ENCODE results near the gene ZNF367.

ZNF367 gene

DNA sequence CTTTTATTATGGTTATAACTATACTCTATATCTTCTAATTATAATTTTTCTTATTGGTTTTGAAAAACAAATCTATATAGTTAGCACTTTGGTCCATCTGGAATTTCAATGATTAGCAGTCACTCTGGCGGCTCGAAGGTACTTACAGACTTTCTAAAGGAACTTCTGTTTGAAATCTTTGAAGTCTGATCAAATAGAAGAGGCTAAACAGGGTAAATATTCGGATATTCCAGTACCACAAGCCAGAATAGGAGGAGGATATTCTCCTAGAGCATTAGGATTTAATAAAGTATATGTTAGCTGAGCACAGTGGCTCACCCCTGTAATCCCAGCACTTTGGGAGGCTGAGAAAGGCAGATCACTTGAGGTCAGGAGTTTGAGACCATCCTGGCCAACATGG, 77.5 kb downstream of the ZNF367 start:
- no peak for ATAC-seq
- TF ChIP-seq, protein P1, sequence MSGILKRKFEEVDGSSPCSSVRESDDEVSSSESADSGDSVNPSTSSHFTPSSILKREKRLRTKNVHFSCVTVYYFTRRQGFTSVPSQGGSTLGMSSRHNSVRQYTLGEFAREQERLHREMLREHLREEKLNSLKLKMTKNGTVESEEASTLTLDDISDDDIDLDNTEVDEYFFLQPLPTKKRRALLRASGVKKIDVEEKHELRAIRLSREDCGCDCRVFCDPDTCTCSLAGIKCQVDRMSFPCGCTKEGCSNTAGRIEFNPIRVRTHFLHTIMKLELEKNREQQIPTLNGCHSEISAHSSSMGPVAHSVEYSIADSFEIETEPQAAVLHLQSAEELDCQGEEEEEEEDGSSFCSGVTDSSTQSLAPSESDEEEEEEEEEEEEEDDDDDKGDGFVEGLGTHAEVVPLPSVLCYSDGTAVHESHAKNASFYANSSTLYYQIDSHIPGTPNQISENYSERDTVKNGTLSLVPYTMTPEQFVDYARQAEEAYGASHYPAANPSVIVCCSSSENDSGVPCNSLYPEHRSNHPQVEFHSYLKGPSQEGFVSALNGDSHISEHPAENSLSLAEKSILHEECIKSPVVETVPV (CRISPR knock-in tag; IDR thresholded peaks at IDR 0.05), result no peak
- no peak for TF ChIP-seq PPARA (CRISPR knock-in tag; IDR thresholded peaks at IDR 0.05; ENCODE audit: borderline replicate concordance)
- no peak for TF ChIP-seq ZFP3 (CRISPR knock-in tag; IDR thresholded peaks at IDR 0.05)
- TF ChIP-seq, protein P2, sequence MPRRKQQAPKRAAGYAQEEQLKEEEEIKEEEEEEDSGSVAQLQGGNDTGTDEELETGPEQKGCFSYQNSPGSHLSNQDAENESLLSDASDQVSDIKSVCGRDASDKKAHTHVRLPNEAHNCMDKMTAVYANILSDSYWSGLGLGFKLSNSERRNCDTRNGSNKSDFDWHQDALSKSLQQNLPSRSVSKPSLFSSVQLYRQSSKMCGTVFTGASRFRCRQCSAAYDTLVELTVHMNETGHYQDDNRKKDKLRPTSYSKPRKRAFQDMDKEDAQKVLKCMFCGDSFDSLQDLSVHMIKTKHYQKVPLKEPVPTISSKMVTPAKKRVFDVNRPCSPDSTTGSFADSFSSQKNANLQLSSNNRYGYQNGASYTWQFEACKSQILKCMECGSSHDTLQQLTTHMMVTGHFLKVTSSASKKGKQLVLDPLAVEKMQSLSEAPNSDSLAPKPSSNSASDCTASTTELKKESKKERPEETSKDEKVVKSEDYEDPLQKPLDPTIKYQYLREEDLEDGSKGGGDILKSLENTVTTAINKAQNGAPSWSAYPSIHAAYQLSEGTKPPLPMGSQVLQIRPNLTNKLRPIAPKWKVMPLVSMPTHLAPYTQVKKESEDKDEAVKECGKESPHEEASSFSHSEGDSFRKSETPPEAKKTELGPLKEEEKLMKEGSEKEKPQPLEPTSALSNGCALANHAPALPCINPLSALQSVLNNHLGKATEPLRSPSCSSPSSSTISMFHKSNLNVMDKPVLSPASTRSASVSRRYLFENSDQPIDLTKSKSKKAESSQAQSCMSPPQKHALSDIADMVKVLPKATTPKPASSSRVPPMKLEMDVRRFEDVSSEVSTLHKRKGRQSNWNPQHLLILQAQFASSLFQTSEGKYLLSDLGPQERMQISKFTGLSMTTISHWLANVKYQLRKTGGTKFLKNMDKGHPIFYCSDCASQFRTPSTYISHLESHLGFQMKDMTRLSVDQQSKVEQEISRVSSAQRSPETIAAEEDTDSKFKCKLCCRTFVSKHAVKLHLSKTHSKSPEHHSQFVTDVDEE (CRISPR knock-in tag; IDR thresholded peaks at IDR 0.05), result no peak
- TF ChIP-seq ZNF8 (CRISPR knock-in tag; IDR thresholded peaks at IDR 0.05), result no peak
- no peak for TF ChIP-seq ARNTL (CRISPR knock-in tag; IDR thresholded peaks at IDR 0.05; ENCODE audit: borderline replicate concordance, low read depth)
- no peak for TF ChIP-seq CSDC2 (CRISPR knock-in tag; IDR thresholded peaks at IDR 0.05)
- no peak for TF ChIP-seq TCF4 (CRISPR knock-in tag; IDR thresholded peaks at IDR 0.05; ENCODE audit: borderline replicate concordance)

DNA sequence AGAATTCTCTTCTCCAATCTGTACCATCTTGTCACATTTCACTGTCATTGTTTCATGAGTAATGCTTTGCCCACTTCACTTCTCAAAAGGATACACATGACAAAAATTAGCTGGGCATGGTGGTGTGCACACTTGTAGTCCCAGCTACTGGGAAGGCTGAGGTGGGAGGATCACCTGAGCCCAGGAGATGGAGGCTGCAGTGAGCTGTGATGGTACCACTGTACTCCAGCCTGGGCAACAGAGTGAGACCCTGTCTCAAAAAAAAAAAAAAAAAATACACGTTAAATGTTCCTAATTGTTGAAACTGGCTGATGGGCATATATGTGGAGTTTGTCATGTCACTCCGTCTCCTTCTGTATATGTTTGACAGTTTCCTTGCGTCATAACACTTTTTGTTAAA, 79.9 kb downstream of the ZNF367 start:
- no peak for TF ChIP-seq GLIS3 (CRISPR knock-in tag; IDR thresholded peaks at IDR 0.05)
- TF ChIP-seq RARB (CRISPR knock-in tag; IDR thresholded peaks at IDR 0.05), result no peak
- TF ChIP-seq ESRRG (CRISPR knock-in tag; IDR thresholded peaks at IDR 0.05), result no peak
- TF ChIP-seq PPARA (CRISPR knock-in tag; IDR thresholded peaks at IDR 0.05; ENCODE audit: borderline replicate concordance), result no peak
- no peak for TF ChIP-seq ZNF565 (CRISPR knock-in tag; conservative IDR thresholded peaks at IDR 0.05; ENCODE audit: low read depth)
- TF ChIP-seq, protein P1 (CRISPR knock-in tag; IDR thresholded peaks at IDR 0.05), result no peak
- TF ChIP-seq OSR1 (CRISPR knock-in tag; IDR thresholded peaks at IDR 0.05), result no peak
- no peak for TF ChIP-seq TCF4 (CRISPR knock-in tag; IDR thresholded peaks at IDR 0.05; ENCODE audit: borderline replicate concordance)
- TF ChIP-seq ZNF8 (CRISPR knock-in tag; IDR thresholded peaks at IDR 0.05), result no peak
- TF ChIP-seq, protein P3, sequence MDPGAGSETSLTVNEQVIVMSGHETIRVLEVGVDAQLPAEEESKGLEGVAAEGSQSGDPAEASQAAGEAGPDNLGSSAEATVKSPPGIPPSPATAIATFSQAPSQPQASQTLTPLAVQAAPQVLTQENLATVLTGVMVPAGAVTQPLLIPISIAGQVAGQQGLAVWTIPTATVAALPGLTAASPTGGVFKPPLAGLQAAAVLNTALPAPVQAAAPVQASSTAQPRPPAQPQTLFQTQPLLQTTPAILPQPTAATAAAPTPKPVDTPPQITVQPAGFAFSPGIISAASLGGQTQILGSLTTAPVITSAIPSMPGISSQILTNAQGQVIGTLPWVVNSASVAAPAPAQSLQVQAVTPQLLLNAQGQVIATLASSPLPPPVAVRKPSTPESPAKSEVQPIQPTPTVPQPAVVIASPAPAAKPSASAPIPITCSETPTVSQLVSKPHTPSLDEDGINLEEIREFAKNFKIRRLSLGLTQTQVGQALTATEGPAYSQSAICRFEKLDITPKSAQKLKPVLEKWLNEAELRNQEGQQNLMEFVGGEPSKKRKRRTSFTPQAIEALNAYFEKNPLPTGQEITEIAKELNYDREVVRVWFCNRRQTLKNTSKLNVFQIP (CRISPR knock-in tag; IDR thresholded peaks at IDR 0.05; ENCODE audit: borderline replicate concordance, low read depth), result no peak
- no peak for TF ChIP-seq TOX (CRISPR knock-in tag; IDR thresholded peaks at IDR 0.05; ENCODE audit: borderline replicate concordance)
- no peak for TF ChIP-seq ISL1 (CRISPR knock-in tag; IDR thresholded peaks at IDR 0.05)
- TF ChIP-seq ZFP30 (CRISPR knock-in tag; IDR thresholded peaks at IDR 0.05), result no peak
- no peak for TF ChIP-seq ZC3H10 (CRISPR knock-in tag; IDR thresholded peaks at IDR 0.05)
- TF ChIP-seq, protein P4, sequence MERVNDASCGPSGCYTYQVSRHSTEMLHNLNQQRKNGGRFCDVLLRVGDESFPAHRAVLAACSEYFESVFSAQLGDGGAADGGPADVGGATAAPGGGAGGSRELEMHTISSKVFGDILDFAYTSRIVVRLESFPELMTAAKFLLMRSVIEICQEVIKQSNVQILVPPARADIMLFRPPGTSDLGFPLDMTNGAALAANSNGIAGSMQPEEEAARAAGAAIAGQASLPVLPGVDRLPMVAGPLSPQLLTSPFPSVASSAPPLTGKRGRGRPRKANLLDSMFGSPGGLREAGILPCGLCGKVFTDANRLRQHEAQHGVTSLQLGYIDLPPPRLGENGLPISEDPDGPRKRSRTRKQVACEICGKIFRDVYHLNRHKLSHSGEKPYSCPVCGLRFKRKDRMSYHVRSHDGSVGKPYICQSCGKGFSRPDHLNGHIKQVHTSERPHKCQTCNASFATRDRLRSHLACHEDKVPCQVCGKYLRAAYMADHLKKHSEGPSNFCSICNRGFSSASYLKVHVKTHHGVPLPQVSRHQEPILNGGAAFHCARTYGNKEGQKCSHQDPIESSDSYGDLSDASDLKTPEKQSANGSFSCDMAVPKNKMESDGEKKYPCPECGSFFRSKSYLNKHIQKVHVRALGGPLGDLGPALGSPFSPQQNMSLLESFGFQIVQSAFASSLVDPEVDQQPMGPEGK (CRISPR knock-in tag; IDR thresholded peaks at IDR 0.05; ENCODE audit: borderline replicate concordance), result no peak
- TF ChIP-seq, protein P2 (CRISPR knock-in tag; IDR thresholded peaks at IDR 0.05), result no peak
- ATAC-seq, result no peak

All from SK-N-SH treated with all-trans-retinoic acid at 6 μM for 48 hours (cell line).